Subcutaneous adipose tissue (tissue), 4 donors: Measurements from ENCODE around the gene RIMS1. TPM values are rescaled to one million over a fixed set of nuclear protein-coding genes. Genes with fewer than 3 reads are reported as not detected.

Experiments
- CTCF ChIP-seq: fragments of 450-650 bp; IDR thresholded peaks from one replicate; pipeline ENCODE4 v1.5.1; 2016; ENCODE audit warnings: low read depth, mild to moderate bottlenecking, control low read depth, antibody characterized with exemption, moderate library complexity
- total RNA-seq, 4 donors: library from RNA; depleted of rRNA; stranded (reverse); fragments of >200 nt; gene quantifications; one replicate each; pipeline ENCODE4 v1.1.0, GENCODE V29; 2016

RIMS1 gene
- total RNA-seq, 4 donors from 2014 or later, result 0.19 to 2.1 (median 1.3) TPM

- TF ChIP-seq CTCF, result no peak
Observed at GRCh38 chr6:72032086-72032485, 145.7 kb downstream of the RIMS1 start.

- no peak for TF ChIP-seq CTCF
Observed at GRCh38 chr6:72035486-72035885, 149.1 kb downstream of the RIMS1 start.

- no peak for TF ChIP-seq CTCF
Observed at GRCh38 chr6:72035966-72036365, 149.6 kb downstream of the RIMS1 start.

GRCh38 chr6:72037006-72037405 lies 150.7 kb downstream of the RIMS1 start:
- no peak for TF ChIP-seq CTCF

- TF ChIP-seq CTCF, result no peak
Observed at GRCh38 chr6:72040111-72040510, 153.8 kb downstream of the RIMS1 start.

GRCh38 chr6:72042088-72042487 lies 155.7 kb downstream of the RIMS1 start:
- no peak for TF ChIP-seq CTCF

GRCh38 chr6:72048080-72048479 lies 161.7 kb downstream of the RIMS1 start:
- TF ChIP-seq CTCF, result no peak
